Panc1 (cell line): ENCODE data around the gene PARS2. TPM values are rescaled to one million over a fixed set of nuclear protein-coding genes. Genes with fewer than 3 reads are reported as not detected.

Source experiments
- ATAC-seq: fragments of 200-7000 bp; cut with Tn5 transposase; 2 replicates; pipeline ENCODE4 v1.9.1; 2020; ENCODE audit warnings: mild to moderate bottlenecking, moderate library complexity
- BruUV-seq: library from RNA; stranded (reverse); fragments of 400-500 nt; replicated peaks from 2 replicates; lab custom pipeline; 2021; lab: Mats Ljungman, UMichigan
- CTCF ChIA-PET: fragments of 300-600 bp; sonication (Branson Sonifier 250); formaldehyde crosslinking; loops from one replicate; lab custom pipeline; 2022; ENCODE audit warnings: antibody characterized with exemption; lab: Charles Lee
- POLR2A ChIA-PET: fragments of 300-600 bp; sonication (Branson Sonifier 250); formaldehyde crosslinking; loops from one replicate; lab custom pipeline; 2022; ENCODE audit warnings: antibody characterized with exemption; lab: Charles Lee
- DNase-seq: peaks from one replicate; pipeline ENCODE4 v3.0.0-alpha.2; 2010; ENCODE audit warnings: low read depth, low spot score
- H3K27ac ChIP-seq: 2 replicates; pipeline ENCODE4 v1.5.1; 2011; ENCODE audit warnings: mild to moderate bottlenecking, low read length, inconsistent platforms
- H3K27me3 ChIP-seq: fragments of 200-500 bp; sonication (Bioruptor generic); 2 replicates; pipeline ENCODE4 v1.6.0; 2014; ENCODE audit warnings: low read length, inconsistent platforms; ENCODE audit not compliant: control insufficient read depth, insufficient read depth
- H3K36me3 ChIP-seq: fragments of 200-500 bp; sonication (Bioruptor generic); 2 replicates; pipeline ENCODE4 v1.5.1; 2014; ENCODE audit warnings: inconsistent platforms, mild to moderate bottlenecking, low read length, moderate library complexity; ENCODE audit not compliant: control insufficient read depth, insufficient read depth
- H3K4me1 ChIP-seq: 2 replicates; pipeline ENCODE4 v1.5.1; 2011; ENCODE audit warnings: inconsistent platforms, mild to moderate bottlenecking, low read length, moderate library complexity; ENCODE audit not compliant: control insufficient read depth, insufficient read depth
- H3K4me3 ChIP-seq, 2 experiments: 2 replicates each; pipeline ENCODE4 v1.5.1; 2011 to 2012; ENCODE audit warnings: low read depth in 2 of 2, low read length in 2 of 2, mild to moderate bottlenecking in 2 of 2, inconsistent platforms in 1 of 2, moderate library complexity in 1 of 2
- H3K9me3 ChIP-seq: fragments of 200-500 bp; sonication (Bioruptor generic); 2 replicates; pipeline ENCODE4 v1.5.1; 2014; ENCODE audit warnings: low read depth, mild to moderate bottlenecking, inconsistent platforms, low read length, moderate library complexity; ENCODE audit not compliant: control insufficient read depth, insufficient read depth
- CTCF ChIP-seq: fragments of 450-650 bp; IDR thresholded peaks from 2 replicates; pipeline ENCODE4 v1.5.1; 2017; ENCODE audit warnings: mild to moderate bottlenecking
- POLR2AphosphoS5 ChIP-seq: IDR thresholded peaks from 2 replicates; pipeline ENCODE4 v1.6.1; 2012; ENCODE audit warnings: mild to moderate bottlenecking, low read depth, low read length, moderate library complexity
- REST ChIP-seq, 2 experiments: IDR thresholded peaks; 2 replicates each; pipeline ENCODE4 v1.6.1; 2011 to 2012; ENCODE audit warnings: low read depth in 2 of 2, control low read depth in 1 of 2, low read length in 1 of 2, mild to moderate bottlenecking in 1 of 2, moderate library complexity in 1 of 2; ENCODE audit not compliant: insufficient read depth in 1 of 2
- SIN3A ChIP-seq: IDR thresholded peaks from 2 replicates; pipeline ENCODE4 v1.6.1; 2012; ENCODE audit warnings: low read depth, mild to moderate bottlenecking, low read length, moderate library complexity, borderline replicate concordance; ENCODE audit not compliant: insufficient read depth
- TCF7L2 ChIP-seq: IDR thresholded peaks from 2 replicates; pipeline ENCODE4 v1.6.1; 2011; ENCODE audit warnings: mild to moderate bottlenecking, low read depth, low read length, inconsistent platforms
- in situ Hi-C: cut with HindIII; loops from 2 replicates; pipeline ENCODE4 v1.10.0; 2016; ENCODE audit warnings: low sequenced_read_pairs, low pct_unique_long_range_greater_than_20kb
- intact Hi-C: fragments of 100-400 bp; cut with micrococcal nuclease; formaldehyde crosslinking; loops from one replicate; pipeline ENCODE4 v1.10.0; 2022; ENCODE audit not compliant: unreplicated experiment
- total RNA-seq: library from RNA; stranded (reverse); gene quantifications from one replicate; pipeline ENCODE4 v1.2.1, GENCODE V29; 2021; ENCODE audit not compliant: unreplicated experiment

The PARS2 gene
- total RNA-seq, 1 experiment from 2014 or later, result 4.4 TPM

GRCh38 chr1:54743416-54744226 is 20.7 kb downstream of the PARS2 start:
- Histone ChIP-seq H3K9me3 (no peaks in the 10 kb centered on the region), H3K36me3 (peaks cover 13% of the 10 kb centered on the region; the same call in 1 of the 2 replicates), H3K4me1 (no peaks in the 10 kb centered on the region), H3K27me3 (no peaks in the 10 kb centered on the region), H3K27ac (no peak overlapping the region), H3K4me3 (no peak overlapping the region)
- in situ Hi-C loops, result no loop called here
- POLR2A ChIA-PET, result no interaction called here
- no TSS peak for BruUV-seq
- ATAC-seq, result no peak
- intact Hi-C loops, result no loop called here
- CTCF ChIA-PET, result no interaction called here
- no peak for DNase-seq
- no peak for TF ChIP-seq REST (IDR thresholded peaks at IDR 0.05; ENCODE audit: insufficient read depth in 1 of 2, low read depth in 2 of 2, low read length in 1 of 2)
- no peak for TF ChIP-seq SIN3A
- TF ChIP-seq POLR2AphosphoS5, result no peak
- no peak for TF ChIP-seq CTCF
- no peak for TF ChIP-seq TCF7L2

GRCh38 chr1:54742282-54742681 is 22.0 kb downstream of the PARS2 start:
- ChIA-PET CTCF (no interaction called here), POLR2A (no interaction called here)
- H3K36me3 ChIP-seq, result peaks cover 13% of the 10 kb centered on the region; the same call in 1 of the 2 replicates
- no peak overlapping the region for H3K27ac ChIP-seq
- no peaks in the 10 kb centered on the region for H3K4me1 ChIP-seq
- no peaks in the 10 kb centered on the region for H3K27me3 ChIP-seq
- intact Hi-C loops (no loop called here), in situ Hi-C loops (no loop called here)
- H3K9me3 ChIP-seq, result no peaks in the 10 kb centered on the region
- BruUV-seq, result no TSS peak
- TF ChIP-seq POLR2AphosphoS5, result no peak
- TF ChIP-seq TCF7L2, result no peak
- TF ChIP-seq CTCF, result no peak
- no peak for TF ChIP-seq SIN3A
- TF ChIP-seq REST (IDR thresholded peaks at IDR 0.05; ENCODE audit: insufficient read depth in 1 of 2, low read depth in 2 of 2, low read length in 1 of 2), result no peak
- no peak for DNase-seq
- H3K4me3 ChIP-seq, result no peak overlapping the region
- ATAC-seq, result no peak
